HUES64 (cell line): ENCODE results near the gene SKA3.
"Not testable (repeated sequence)": the region's sequence is repeated elsewhere in the genome, so short reads cannot be mapped to it uniquely, and the experiment has no call there.

ENCODE experiments used
- H3K27ac ChIP-seq: 2 replicates; pipeline ENCODE4 v1.7.0; 2013; ENCODE audit warnings: low read depth, low read length, inconsistent platforms
- H3K27me3 ChIP-seq: 2 replicates; pipeline ENCODE4 v1.6.1; 2013; ENCODE audit warnings: mild to moderate bottlenecking, low read length; ENCODE audit not compliant: insufficient read depth
- H3K36me3 ChIP-seq: 2 replicates; pipeline ENCODE4 v1.6.1; 2013; ENCODE audit warnings: mild to moderate bottlenecking, low read length; ENCODE audit not compliant: insufficient read depth
- H3K4me1 ChIP-seq: 2 replicates; pipeline ENCODE4 v1.6.1; 2013; ENCODE audit warnings: mild to moderate bottlenecking, low read length, moderate library complexity; ENCODE audit not compliant: insufficient read depth
- H3K4me3 ChIP-seq: 2 replicates; pipeline ENCODE4 v1.5.1; 2013; ENCODE audit warnings: mild to moderate bottlenecking, low read length, moderate library complexity
- H3K9ac ChIP-seq: 2 replicates; pipeline ENCODE4 v1.6.1; 2013; ENCODE audit warnings: mild to moderate bottlenecking, low read depth, low read length
- H3K9me3 ChIP-seq: 2 replicates; pipeline ENCODE4 v1.6.1; 2013; ENCODE audit warnings: low read depth, low read length; ENCODE audit not compliant: insufficient read depth
- WGBS: fragments of 150-250, 120-280 bp; methylation state at CpG from one replicate; pipeline ENCODE4 v1.1.7; 2013; ENCODE audit warnings: missing lambda C conversion rate; 5-methylcytosine and 5-hydroxymethylcytosine counted together

The SKA3 gene

GRCh38 chr13:21202767-21203531, 26.6 kb upstream of the SKA3 start:
- 86% methylated on average over 3 of the region's 3 CpGs for WGBS
- Histone ChIP-seq H3K4me3 (no peak overlapping the region), H3K36me3 (no peaks in the 10 kb centered on the region), H3K9me3 (peaks cover 26% of the 10 kb centered on the region), H3K27me3 (no peaks in the 10 kb centered on the region), H3K27ac (no peak overlapping the region), H3K4me1 (no peaks in the 10 kb centered on the region), H3K9ac (no peak overlapping the region)

GRCh38 chr13:21201456-21202190, 25.3 kb upstream of the SKA3 start:
- H3K9ac ChIP-seq, H3K4me3 ChIP-seq, H3K27ac ChIP-seq, H3K4me1 ChIP-seq, H3K27me3 ChIP-seq, H3K36me3 ChIP-seq: not testable (repeated sequence)
- peaks cover 26% of the 10 kb centered on the region for H3K9me3 ChIP-seq

- not testable (repeated sequence) for H3K4me3 ChIP-seq, H3K9ac ChIP-seq, H3K27me3 ChIP-seq, H3K36me3 ChIP-seq, H3K4me1 ChIP-seq, H3K27ac ChIP-seq
- 96% methylated on average over 3 of the region's 4 CpGs for WGBS
- H3K9me3 ChIP-seq, result peaks cover 24% of the 10 kb centered on the region
Observed at GRCh38 chr13:21198391-21198790, 22.0 kb upstream of the SKA3 start.

GRCh38 chr13:21197606-21198225, 21.4 kb upstream of the SKA3 start:
- not testable (repeated sequence) for H3K4me1 ChIP-seq, H3K9ac ChIP-seq, H3K4me3 ChIP-seq, H3K27ac ChIP-seq, H3K36me3 ChIP-seq, H3K27me3 ChIP-seq
- WGBS, result 97% methylated on average over 8 of the region's 9 CpGs
- peaks cover 24% of the 10 kb centered on the region for H3K9me3 ChIP-seq

- H3K27me3 ChIP-seq, H3K9me3 ChIP-seq, H3K4me1 ChIP-seq, H3K9ac ChIP-seq, H3K4me3 ChIP-seq, H3K27ac ChIP-seq, H3K36me3 ChIP-seq: not testable (repeated sequence)
- 91% methylated on average over 2 of the region's 2 CpGs for WGBS
Observed at GRCh38 chr13:21194756-21195155, 18.4 kb upstream of the SKA3 start.

- H3K27ac ChIP-seq, H3K36me3 ChIP-seq, H3K4me3 ChIP-seq, H3K9me3 ChIP-seq, H3K27me3 ChIP-seq, H3K9ac ChIP-seq, H3K4me1 ChIP-seq: not testable (repeated sequence)
- 90% methylated on average over 23 of the region's 35 CpGs for WGBS
Observed at GRCh38 chr13:21186410-21186809, 10.1 kb upstream of the SKA3 start.

GRCh38 chr13:21181671-21182070, 5.3 kb upstream of the SKA3 start:
- 48% methylated on average over 1 of the region's 2 CpGs for WGBS
- Histone ChIP-seq H3K4me1 (peaks cover 5% of the 10 kb centered on the region), H3K9ac (no peak overlapping the region), H3K36me3 (0 out of 2 replicates have a peak, but pooled peaks cover 3% of the 10 kb centered on the region), H3K4me3 (no peak overlapping the region), H3K9me3 (peaks cover 3% of the 10 kb centered on the region; the same call in 1 of the 2 replicates), H3K27ac (no peak overlapping the region), H3K27me3 (no peaks in the 10 kb centered on the region)

- H3K27ac ChIP-seq, result peak overlapping the region; percentile 96
- WGBS, result 2% methylated on average over 26 of the region's 26 CpGs
- H3K27me3 ChIP-seq, result no peaks in the 10 kb centered on the region
- peaks cover 14% of the 10 kb centered on the region for H3K36me3 ChIP-seq
- peak overlapping the region; percentile 95 for H3K9ac ChIP-seq
- H3K9me3 ChIP-seq, result no peaks in the 10 kb centered on the region
- H3K4me3 ChIP-seq, result peak overlapping the region; percentile 71
- peaks cover 5% of the 10 kb centered on the region for H3K4me1 ChIP-seq
Observed at GRCh38 chr13:21176982-21177284, 581 bp upstream of the SKA3 start.

- peaks cover 24% of the 10 kb centered on the region for H3K36me3 ChIP-seq
- 6% methylated on average over 11 of the region's 13 CpGs for WGBS
- H3K4me1 ChIP-seq, result peaks cover 5% of the 10 kb centered on the region
- H3K9ac ChIP-seq, result peak overlapping the region; percentile 95
- peak overlapping the region; percentile 96 for H3K27ac ChIP-seq
- H3K9me3 ChIP-seq, result no peaks in the 10 kb centered on the region
- H3K27me3 ChIP-seq, result no peaks in the 10 kb centered on the region
- H3K4me3 ChIP-seq, result peak overlapping the region; percentile 71
Observed at GRCh38 chr13:21175656-21176214, 617 bp downstream of the SKA3 start.

- H3K4me3 ChIP-seq, H3K27ac ChIP-seq, H3K4me1 ChIP-seq, H3K9me3 ChIP-seq, H3K9ac ChIP-seq, H3K27me3 ChIP-seq: not testable (repeated sequence)
- WGBS, result 0% methylated on average over 1 of the region's 1 CpG
- peaks cover 42% of the 10 kb centered on the region for H3K36me3 ChIP-seq
Observed at GRCh38 chr13:21173767-21174166, 2.6 kb downstream of the SKA3 start.

GRCh38 chr13:21171420-21171819, 4.9 kb downstream of the SKA3 start:
- 98% methylated on average over 9 of the region's 9 CpGs for WGBS
- Histone ChIP-seq H3K36me3 (peaks cover 59% of the 10 kb centered on the region), H3K4me1 (no peaks in the 10 kb centered on the region)

More at GRCh38 chr13:21171420-21171819, 4.9 kb downstream of the SKA3 start:
- Histone ChIP-seq H3K4me3 (no peak overlapping the region), H3K9me3 (no peaks in the 10 kb centered on the region), H3K27ac (no peak overlapping the region), H3K27me3 (no peaks in the 10 kb centered on the region), H3K9ac (no peak overlapping the region)
